Astrocyte (in vitro differentiated cells and primary cell): ENCODE results near the gene MDM2.
"Not testable (repeated sequence)": the region's sequence is repeated elsewhere in the genome, so short reads cannot be mapped to it uniquely, and the experiment has no call there.

Source experiments
- EZH2 ChIP-seq: IDR thresholded peaks from 2 replicates; pipeline ENCODE4 v1.6.1; 2012; ENCODE audit warnings: mild to moderate bottlenecking, low read length, inconsistent platforms; ENCODE audit not compliant: insufficient read depth
- TF ChIP-seq, protein P1 (sequence below): IDR thresholded peaks from 2 replicates; pipeline ENCODE4 v1.5.1; 2011; ENCODE audit warnings: low read depth, mild to moderate bottlenecking, inconsistent platforms, low read length, moderate library complexity; ENCODE audit not compliant: insufficient read depth

DNA sequence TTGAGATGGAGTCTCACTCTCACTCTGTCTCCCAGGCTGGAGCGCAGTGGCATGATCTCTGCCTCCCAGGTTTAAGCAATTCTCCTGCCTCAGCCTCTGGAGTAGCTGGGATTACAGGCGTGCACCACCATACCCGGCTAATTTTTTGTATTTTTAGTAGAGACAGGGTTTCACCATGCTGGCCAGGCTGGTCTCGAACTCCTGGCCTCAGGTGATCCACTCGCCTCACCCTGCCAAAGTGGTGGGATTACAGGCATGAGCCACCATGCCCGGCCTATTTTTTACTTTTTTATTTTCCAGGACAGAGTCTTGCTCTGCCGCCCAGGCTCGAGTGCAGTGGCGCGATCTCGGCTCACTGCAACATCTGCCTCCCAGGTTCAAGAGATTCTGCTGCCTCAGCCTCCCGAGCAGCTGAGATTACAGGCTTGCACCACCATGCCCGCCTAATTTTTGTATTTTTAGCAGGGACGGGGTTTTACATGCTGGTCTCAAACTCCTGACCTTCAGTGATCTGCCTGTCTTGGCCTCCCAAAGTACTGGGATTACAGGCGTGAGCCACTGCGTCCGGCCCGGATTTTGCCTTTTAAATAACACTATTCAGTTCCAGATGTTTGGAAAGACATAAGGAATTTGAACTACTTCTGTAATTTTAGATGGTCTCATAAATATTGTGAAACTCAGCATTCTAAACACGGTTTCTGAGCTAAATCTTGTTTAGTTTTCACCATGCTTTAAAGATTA, 4.9 kb upstream of the MDM2 start:
- TF ChIP-seq, protein P1, sequence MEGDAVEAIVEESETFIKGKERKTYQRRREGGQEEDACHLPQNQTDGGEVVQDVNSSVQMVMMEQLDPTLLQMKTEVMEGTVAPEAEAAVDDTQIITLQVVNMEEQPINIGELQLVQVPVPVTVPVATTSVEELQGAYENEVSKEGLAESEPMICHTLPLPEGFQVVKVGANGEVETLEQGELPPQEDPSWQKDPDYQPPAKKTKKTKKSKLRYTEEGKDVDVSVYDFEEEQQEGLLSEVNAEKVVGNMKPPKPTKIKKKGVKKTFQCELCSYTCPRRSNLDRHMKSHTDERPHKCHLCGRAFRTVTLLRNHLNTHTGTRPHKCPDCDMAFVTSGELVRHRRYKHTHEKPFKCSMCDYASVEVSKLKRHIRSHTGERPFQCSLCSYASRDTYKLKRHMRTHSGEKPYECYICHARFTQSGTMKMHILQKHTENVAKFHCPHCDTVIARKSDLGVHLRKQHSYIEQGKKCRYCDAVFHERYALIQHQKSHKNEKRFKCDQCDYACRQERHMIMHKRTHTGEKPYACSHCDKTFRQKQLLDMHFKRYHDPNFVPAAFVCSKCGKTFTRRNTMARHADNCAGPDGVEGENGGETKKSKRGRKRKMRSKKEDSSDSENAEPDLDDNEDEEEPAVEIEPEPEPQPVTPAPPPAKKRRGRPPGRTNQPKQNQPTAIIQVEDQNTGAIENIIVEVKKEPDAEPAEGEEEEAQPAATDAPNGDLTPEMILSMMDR, result not testable (repeated sequence)
- not testable (repeated sequence) for TF ChIP-seq EZH2
